ENCODE data around the gene EEIG1.

Gene EEIG1

GRCh38 chr9:127937388-127938297, 43.1 kb downstream of the EEIG1 start, which contains the start of gene DPM2:
Gene DPM2 (minus strand): TSS chr9:127937854. CDS start chr9:127937820, 34 bp downstream.
- DNase-seq: peak; percentile 79 to 84

GRCh38 chr9:127937056-127937387, 43.8 kb downstream of the EEIG1 start:
- DNase-seq: no peak

GRCh38 chr9:127936347-127936852, 44.4 kb downstream of the EEIG1 start:
- no peak for DNase-seq

GRCh38 chr9:127935765-127936221, 45.0 kb downstream of the EEIG1 start:
- peak in 1 of 2 donors; percentile 51 for DNase-seq

- DNase-seq: no peak
Observed at GRCh38 chr9:127934986-127935385, 45.8 kb downstream of the EEIG1 start.

GRCh38 chr9:127934248-127934647, 46.5 kb downstream of the EEIG1 start:
- no peak for DNase-seq

GRCh38 chr9:127931092-127931881, 49.5 kb downstream of the EEIG1 start:
- DNase-seq: no peak
